GM18499 (cell line): ENCODE measurements around the gene GOLGA6L7.
"Not testable (repeated sequence)": the region's sequence is repeated elsewhere in the genome, so short reads cannot be mapped to it uniquely, and the experiment has no call there.

Source experiments
- ATAC-seq: cut with Tn5 transposase; IDR thresholded peaks from one replicate; pipeline ENCODE4 v1.9.1; 2021; ENCODE audit warnings: moderate number of reproducible peaks; ENCODE audit not compliant: insufficient read depth, unreplicated experiment

Gene GOLGA6L7

GRCh38 chr15:28848521-28848920, at the start of gene GOLGA6L7:
TSS of gene GOLGA6L7 (minus strand) at chr15:28848644. CDS start at chr15:28848549, 95 bp downstream.
- not testable (repeated sequence) for ATAC-seq

- ATAC-seq, result no peak
These were observed 49.6 kb upstream of the GOLGA6L7 start for GRCh38 chr15:28897861-28898585.

- ATAC-seq, result no peak
These were observed 48.5 kb upstream of the GOLGA6L7 start for GRCh38 chr15:28896951-28897350.

- no peak for ATAC-seq
These were observed 47.1 kb upstream of the GOLGA6L7 start for GRCh38 chr15:28895566-28895965.

GRCh38 chr15:28895146-28895545, 46.7 kb upstream of the GOLGA6L7 start:
- no peak for ATAC-seq

- no peak for ATAC-seq
These were observed 46.2 kb upstream of the GOLGA6L7 start for GRCh38 chr15:28894631-28895030.

GRCh38 chr15:28892789-28893610, 44.6 kb upstream of the GOLGA6L7 start:
- ATAC-seq, result no peak

- ATAC-seq, result no peak
These were observed 43.1 kb upstream of the GOLGA6L7 start for GRCh38 chr15:28891588-28891987.

- no peak for ATAC-seq
These were observed 42.5 kb upstream of the GOLGA6L7 start for GRCh38 chr15:28890711-28891495.

GRCh38 chr15:28890291-28890690, 41.8 kb upstream of the GOLGA6L7 start:
- ATAC-seq, result not testable (repeated sequence)

- not testable (repeated sequence) for ATAC-seq
These were observed 41.4 kb upstream of the GOLGA6L7 start for GRCh38 chr15:28889871-28890270.

GRCh38 chr15:28889346-28889745, 40.9 kb upstream of the GOLGA6L7 start:
- no peak for ATAC-seq

GRCh38 chr15:28888900-28889299, 40.5 kb upstream of the GOLGA6L7 start:
- no peak for ATAC-seq

GRCh38 chr15:28888302-28888894, 40.0 kb upstream of the GOLGA6L7 start:
- ATAC-seq, result no peak

GRCh38 chr15:28887339-28888174, 39.1 kb upstream of the GOLGA6L7 start:
- ATAC-seq, result no peak

- no peak for ATAC-seq
These were observed 38.2 kb upstream of the GOLGA6L7 start for GRCh38 chr15:28886431-28887338.

- ATAC-seq, result no peak
These were observed 37.4 kb upstream of the GOLGA6L7 start, which contains the start of gene APBA2 for GRCh38 chr15:28885630-28886430. TSS of gene APBA2 (plus strand) at chr15:28885974. CDS start at chr15:29053885, 167,911 bp downstream.
